Sciatic nerve (tissue), 2 donors: ENCODE measurements around the gene HBA1. TPM values are rescaled to one million over a fixed set of nuclear protein-coding genes. Genes with fewer than 3 reads are reported as not detected.
"Not testable (repeated sequence)": the region's sequence is repeated elsewhere in the genome, so short reads cannot be mapped to it uniquely, and the experiment has no call there.

ENCODE experiments used
- ATAC-seq: fragments of 200-7000 bp; cut with Tn5 transposase; one replicate; pipeline ENCODE4 v1.9.1; 2020; ENCODE audit warnings: mild to moderate bottlenecking, moderate library complexity
- DNase-seq: peaks from one replicate; pipeline ENCODE4 v3.0.0-alpha.2; 2020; ENCODE audit warnings: low spot score
- intact Hi-C: fragments of 100-400 bp; cut with DNase I; formaldehyde crosslinking; loops from one replicate; pipeline ENCODE4 v1.14.2; 2022
- total RNA-seq: library from RNA; stranded (reverse); fragmentation: NEBNext Ultra II Directional; extraction: Animal tissue kit (Norgen Biotek cat#: 25700); gene quantifications from one replicate; pipeline ENCODE4 v1.2.1, GENCODE V29; 2021
- donor health status: DM: no; HTN: no; CAD: no.
- donor health status: DM: no; HTN: no; CAD: no.

Gene HBA1
- 11,060 TPM for total RNA-seq

GRCh38 chr16:176477-177382 is at the start of gene HBA1:
TSS of gene HBA1 (plus strand) at chr16:176680. CDS start at chr16:176717, 37 bp downstream.
- intact Hi-C loops, DNase-seq, ATAC-seq: not testable (repeated sequence)

GRCh38 chr16:129075-129474 is 47.4 kb upstream of the HBA1 start:
- DNase-seq (no peak), ATAC-seq (no peak)
- intact Hi-C loops = no loop called here

- no peak for DNase-seq
- intact Hi-C loops = no loop called here
- no peak for ATAC-seq
These were observed 45.8 kb upstream of the HBA1 start for GRCh38 chr16:130533-131173.

- ATAC-seq (no peak), DNase-seq (no peak)
- intact Hi-C loops = no loop called here
These were observed 44.4 kb upstream of the HBA1 start for GRCh38 chr16:132120-132519.

GRCh38 chr16:133716-134115 is 42.8 kb upstream of the HBA1 start:
- intact Hi-C loops = no loop called here
- no peak for ATAC-seq
- no peak for DNase-seq

- intact Hi-C loops = no loop called here
- ATAC-seq = peak; percentile 29
- peak; percentile 63 for DNase-seq
These were observed 38.4 kb upstream of the HBA1 start for GRCh38 chr16:138049-138417.

GRCh38 chr16:140175-140857 is 36.2 kb upstream of the HBA1 start:
- intact Hi-C loops = no loop called here
- DNase-seq (no peak), ATAC-seq (no peak)

GRCh38 chr16:142405-142967 is 34.0 kb upstream of the HBA1 start:
- DNase-seq (no peak), ATAC-seq (no peak)
- intact Hi-C loops = no loop called here

- DNase-seq (no peak), ATAC-seq (no peak)
- intact Hi-C loops = no loop called here
These were observed 33.4 kb upstream of the HBA1 start for GRCh38 chr16:143047-143446.

GRCh38 chr16:143456-143855 is 33.0 kb upstream of the HBA1 start:
- DNase-seq = no peak
- intact Hi-C loops = no loop called here
- no peak for ATAC-seq

- intact Hi-C loops = no loop called here
- DNase-seq (no peak), ATAC-seq (no peak)
These were observed 31.7 kb upstream of the HBA1 start for GRCh38 chr16:144797-145252.

- ATAC-seq = no peak
- intact Hi-C loops = no loop called here
These were observed 29.8 kb upstream of the HBA1 start for GRCh38 chr16:146646-147045.

GRCh38 chr16:149024-149660 is 27.3 kb upstream of the HBA1 start:
- ATAC-seq (no peak), DNase-seq (no peak)
- intact Hi-C loops = no loop called here

More at GRCh38 chr16:146646-147045, 29.8 kb upstream of the HBA1 start:
- DNase-seq = no peak

GRCh38 chr16:152141-153128 is 24.0 kb upstream of the HBA1 start, which contains the start of gene HBZ:
TSS of gene HBZ (plus strand) at chr16:152644. CDS start at chr16:152910, 266 bp downstream.
- no peak for DNase-seq
- ATAC-seq = peak; percentile 36
- intact Hi-C loops = no loop called here

GRCh38 chr16:153129-153521 is 23.4 kb upstream of the HBA1 start:
- ATAC-seq = peak; percentile 48
- DNase-seq, intact Hi-C loops: not testable (repeated sequence)

- DNase-seq, ATAC-seq, intact Hi-C loops: not testable (repeated sequence)
These were observed 22.8 kb upstream of the HBA1 start for GRCh38 chr16:153550-154216.
